G401.6 (cell line): ENCODE data around the gene KDM4E.
A peak's percentile ranks its signal among the peaks of the same experiment; 100 is the strongest.

Experiments used
- FAIRE-seq: peaks from 2 replicates; lab custom pipeline; 2012; peaks lifted over from hg19 to GRCh38; lab: Jason Lieb, UNC

KDM4E gene

GRCh38 chr11:95050595-95051202, 25.6 kb downstream of the KDM4E start:
- no peak for FAIRE-seq

DNA sequence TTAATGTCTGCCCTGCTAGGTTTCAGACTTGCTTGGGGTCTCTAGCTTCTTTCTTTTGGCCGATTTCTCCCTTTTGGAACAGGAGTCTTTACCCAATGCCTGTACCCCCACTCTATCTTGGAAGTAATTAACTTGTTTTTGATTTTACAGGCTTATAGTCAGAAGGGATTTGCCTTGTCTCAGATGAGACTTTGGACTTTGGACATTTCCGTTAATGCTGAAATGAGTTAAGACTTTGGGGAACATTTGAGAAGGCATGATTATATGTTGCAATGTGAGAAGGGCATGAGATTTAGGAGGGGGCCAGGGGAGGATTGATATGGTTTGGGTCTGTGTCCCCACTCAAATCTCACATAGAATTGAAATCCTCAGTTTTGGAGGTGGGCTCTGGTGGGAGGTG, 29.3 kb downstream of the KDM4E start:
- no peak for FAIRE-seq

DNA sequence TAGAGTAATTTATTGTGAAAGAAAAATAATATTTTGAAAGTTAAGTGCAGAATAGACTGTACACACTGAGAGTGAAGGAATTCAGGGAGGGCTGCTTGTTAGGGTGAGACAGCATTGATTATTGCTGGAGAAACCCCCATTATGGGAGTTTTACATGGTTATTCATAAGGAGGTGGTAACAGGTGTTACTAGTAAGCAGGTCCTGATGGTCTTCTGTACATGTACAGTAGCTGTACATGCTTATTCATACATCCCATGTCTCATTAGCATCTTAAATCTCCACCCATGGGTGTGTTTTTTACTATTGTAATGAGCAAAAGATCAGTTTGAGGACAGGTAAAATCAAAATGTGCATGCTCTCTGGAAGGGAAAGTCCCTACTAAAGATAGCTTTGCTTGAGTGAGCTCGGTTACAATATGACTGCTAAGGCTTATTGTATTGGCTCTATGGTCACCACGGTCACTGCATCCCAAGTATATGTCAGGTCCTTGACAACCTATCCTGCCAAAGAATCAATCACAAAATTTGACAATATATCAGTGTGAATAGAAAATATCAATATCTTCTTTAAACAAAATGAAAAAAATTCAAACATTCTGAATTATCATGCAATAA, 30.3 kb downstream of the KDM4E start:
- FAIRE-seq, result no peak

DNA sequence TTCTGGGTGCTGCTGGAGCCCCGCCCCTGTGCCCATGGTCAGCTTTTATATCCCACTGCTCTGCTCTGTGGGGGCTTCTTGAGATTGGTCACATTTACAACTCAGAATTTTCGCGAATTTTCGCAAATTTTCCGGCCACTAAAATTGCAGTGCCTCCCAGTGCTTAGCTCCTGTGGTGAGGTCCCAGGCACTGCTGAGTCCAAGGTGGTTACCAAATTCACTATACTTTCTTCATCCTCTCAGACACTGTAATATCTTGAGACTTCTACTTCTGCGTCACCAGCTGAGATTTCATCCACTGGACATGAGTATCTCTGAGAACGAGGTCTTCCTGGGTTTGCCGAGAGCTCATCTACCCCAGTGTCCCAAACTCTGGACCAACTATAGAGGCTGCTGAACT, 32.9 kb downstream of the KDM4E start:
- FAIRE-seq, result no peak

DNA sequence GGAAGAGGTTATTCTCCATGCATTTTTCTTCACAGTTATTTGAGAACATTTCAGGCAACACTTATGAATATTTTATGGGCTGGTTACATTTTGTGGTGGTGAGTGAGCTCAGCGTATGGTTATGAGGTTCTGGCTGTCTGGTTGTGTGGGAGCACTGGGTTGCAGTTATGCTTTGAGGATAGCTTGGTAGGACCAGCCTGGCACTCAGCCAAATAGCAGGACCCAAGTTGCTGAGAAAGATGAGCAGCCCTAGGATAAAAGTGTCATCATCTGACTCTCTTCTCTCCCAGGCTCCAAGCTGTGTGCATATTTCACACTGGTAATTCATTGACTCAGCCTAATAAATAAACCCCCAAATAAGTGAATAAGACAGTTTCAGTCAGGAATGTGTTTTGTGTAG, 33.6 kb downstream of the KDM4E start:
- no peak for FAIRE-seq

DNA sequence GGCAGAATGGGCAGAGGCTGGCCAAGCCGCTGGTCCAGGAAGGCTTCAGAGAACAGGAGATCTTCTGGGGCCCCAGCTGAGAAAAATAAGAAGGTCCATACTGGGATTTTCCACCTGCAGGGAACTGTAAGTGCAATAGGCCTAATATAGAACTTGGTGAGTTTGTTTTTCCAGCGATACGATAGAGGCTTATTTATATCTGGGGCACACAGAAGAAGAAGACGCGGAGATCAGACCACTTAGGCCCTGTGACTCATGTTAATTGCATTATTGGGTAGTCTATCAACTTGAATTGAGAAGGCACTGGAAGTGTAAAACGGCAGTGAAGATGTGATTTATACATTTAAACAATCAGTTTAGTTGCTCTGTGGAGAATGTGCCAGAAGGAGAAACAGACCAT, 34.0 kb downstream of the KDM4E start:
- no peak for FAIRE-seq

GRCh38 chr11:95065336-95065735, 40.3 kb downstream of the KDM4E start:
- FAIRE-seq, result no peak

DNA sequence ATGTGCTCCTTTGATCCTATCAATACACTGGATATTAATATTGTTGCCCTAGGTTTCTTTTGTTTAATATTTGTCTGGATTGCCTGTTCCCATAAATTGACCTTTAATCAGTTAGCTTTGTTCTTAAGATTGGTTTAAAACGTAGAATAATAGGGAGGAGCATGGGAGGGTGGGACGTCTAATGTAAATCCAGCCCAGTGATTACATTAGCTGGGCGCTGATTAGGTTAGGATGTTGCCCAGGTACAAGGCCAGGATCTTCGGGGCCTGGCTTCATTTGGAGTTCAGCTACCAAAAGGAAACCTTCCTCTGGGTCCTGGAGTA, 41.6 kb downstream of the KDM4E start, which contains the start of gene SRSF8:
Gene SRSF8, plus strand, starts transcription at position 204 of the 323 bp plus-strand sequence. CDS start 308 bp downstream, outside the sequence.
- FAIRE-seq, result peak; percentile 88

- FAIRE-seq, result no peak
These were observed 42.2 kb downstream of the KDM4E start for GRCh38 chr11:95067039-95067840.

DNA sequence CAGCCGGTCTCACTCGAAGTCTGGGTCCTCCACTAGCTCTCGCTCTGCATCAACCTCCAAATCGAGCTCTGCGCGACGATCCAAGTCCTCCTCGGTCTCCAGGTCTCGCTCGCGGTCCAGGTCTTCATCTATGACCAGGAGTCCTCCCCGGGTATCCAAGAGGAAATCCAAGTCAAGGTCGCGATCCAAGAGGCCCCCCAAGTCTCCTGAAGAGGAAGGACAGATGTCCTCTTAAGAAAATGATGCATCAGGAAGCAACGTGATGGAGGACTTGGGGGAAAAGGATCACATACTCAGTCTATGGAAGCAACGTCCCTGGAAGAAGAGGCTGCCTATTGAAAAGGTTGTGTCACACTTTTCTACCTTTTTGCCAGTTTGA, 42.8 kb downstream of the KDM4E start:
- no peak for FAIRE-seq

GRCh38 chr11:95068549-95068948, 43.5 kb downstream of the KDM4E start:
- FAIRE-seq, result peak; percentile 96

GRCh38 chr11:95070471-95070870, 45.4 kb downstream of the KDM4E start:
- FAIRE-seq, result no peak

GRCh38 chr11:95072948-95073347, 47.9 kb downstream of the KDM4E start:
- FAIRE-seq, result no peak

GRCh38 chr11:95074792-95075563, 49.9 kb downstream of the KDM4E start:
- no peak for FAIRE-seq

DNA sequence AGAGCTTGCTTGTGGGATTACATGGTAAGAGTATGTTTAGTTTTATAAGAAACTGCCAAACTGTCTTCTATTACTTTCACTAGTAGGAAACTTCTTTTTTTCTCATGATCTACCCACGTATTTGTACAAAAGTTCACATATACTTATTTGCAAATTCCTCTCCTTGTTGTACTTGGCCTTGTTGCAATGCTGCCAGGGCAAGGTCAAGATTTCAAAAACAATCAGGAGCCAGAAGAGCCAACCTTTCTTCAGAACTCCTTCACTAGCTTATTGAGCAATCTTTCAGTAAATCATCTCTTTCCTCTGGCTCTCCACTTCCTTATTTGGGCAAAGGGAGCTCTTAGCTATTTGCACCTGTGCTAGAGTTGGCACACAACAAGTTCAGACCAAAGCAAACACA, 51.4 kb downstream of the KDM4E start:
- no peak for FAIRE-seq

DNA sequence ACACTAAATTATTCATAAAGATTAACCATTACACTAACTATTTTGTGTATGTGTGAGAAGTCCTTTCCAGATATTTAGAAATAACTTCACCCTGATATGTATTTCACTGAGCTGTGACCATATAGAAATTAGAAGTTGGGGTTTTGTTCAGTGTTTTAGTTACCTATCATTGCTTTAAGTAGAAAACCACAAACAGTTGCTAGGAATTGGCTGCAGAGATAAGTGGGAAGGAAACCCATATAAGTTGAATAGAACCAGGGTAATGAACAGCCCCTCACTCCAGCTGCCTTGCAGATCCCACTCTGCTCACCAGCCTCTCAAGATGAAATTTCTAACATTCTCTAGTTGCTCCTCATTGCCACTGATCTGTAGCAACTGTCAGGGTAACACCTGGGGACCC, 51.9 kb downstream of the KDM4E start:
- no peak for FAIRE-seq
